GM12864 (cell line): ENCODE results near the gene TCHH.
A peak's percentile ranks its signal among the peaks of the same experiment; 100 is the strongest.

Experiments
- DNase-seq: peaks from one replicate; pipeline ENCODE4 v3.0.0-alpha.2; 2011; ENCODE audit warnings: low read depth
- H3K4me3 ChIP-seq: 2 replicates; pipeline ENCODE4 v1.5.1; 2011; ENCODE audit warnings: mild to moderate bottlenecking, low read depth, low read length, control low read depth
- CTCF ChIP-seq: IDR thresholded peaks from 2 replicates; pipeline ENCODE4 v1.5.1; 2011; ENCODE audit warnings: low read depth, mild to moderate bottlenecking, moderate library complexity, low read length, control low read depth, inconsistent platforms; ENCODE audit errors: missing control alignments

The TCHH gene

DNA sequence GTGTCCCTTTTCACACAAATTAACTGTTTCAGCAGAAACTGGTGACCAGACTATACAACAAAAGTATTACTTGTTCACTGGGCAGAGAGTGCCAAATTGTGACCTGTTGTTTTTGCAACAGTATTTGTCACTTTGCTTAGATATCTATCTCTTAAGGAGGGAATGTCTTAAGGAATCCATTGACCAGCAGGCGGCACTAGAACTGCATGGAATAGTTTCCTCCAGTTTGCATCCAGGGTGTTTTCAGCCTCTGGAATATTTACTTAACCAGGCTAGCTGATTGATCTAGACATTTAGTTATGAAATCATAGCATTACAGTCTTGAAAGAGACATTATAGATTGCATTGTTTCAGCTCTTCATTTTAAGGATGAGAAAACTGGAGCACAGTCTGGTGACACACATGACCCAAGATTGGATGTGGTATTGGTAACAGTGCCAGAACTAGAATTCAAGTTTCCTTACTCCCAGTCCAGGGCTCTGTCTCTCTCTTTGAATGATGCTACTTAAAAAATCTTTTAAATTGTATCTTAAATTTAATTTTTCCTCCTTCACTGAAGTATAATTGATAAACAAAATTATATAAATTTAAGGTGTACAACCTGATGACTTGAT lies 26.8 kb upstream of the TCHH start:
- TF ChIP-seq CTCF: peak; percentile 79
- no peak overlapping the region for H3K4me3 ChIP-seq
- DNase-seq: peak; percentile 8

DNA sequence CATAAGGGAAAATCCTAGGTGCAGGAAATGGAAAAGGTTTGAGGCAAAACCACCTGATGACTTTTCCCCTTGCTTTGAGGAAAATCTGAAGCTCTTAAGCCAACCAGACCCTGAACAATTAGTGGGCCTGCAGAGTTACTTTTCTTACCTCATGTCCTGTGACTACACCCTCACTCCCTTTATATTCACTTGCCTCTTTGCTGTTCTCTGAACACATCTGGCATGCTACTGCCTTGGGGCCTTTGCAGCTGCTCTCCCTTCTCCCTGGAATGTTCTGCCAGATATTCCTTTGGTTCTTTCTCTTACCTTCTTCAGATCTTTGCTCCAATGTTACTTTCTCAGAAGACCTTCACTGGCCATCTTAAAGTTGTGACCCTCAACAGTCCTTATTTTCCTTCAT lies 22.0 kb upstream of the TCHH start:
- H3K4me3 ChIP-seq: no peak overlapping the region
- no peak for TF ChIP-seq CTCF
- no peak for DNase-seq

GRCh38 chr1:152130186-152130585 lies 14.9 kb upstream of the TCHH start:
- TF ChIP-seq CTCF: no peak
- DNase-seq: no peak
- H3K4me3 ChIP-seq: no peak overlapping the region

GRCh38 chr1:152127673-152128072 lies 12.4 kb upstream of the TCHH start:
- DNase-seq: no peak
- no peak overlapping the region for H3K4me3 ChIP-seq
- TF ChIP-seq CTCF: no peak

GRCh38 chr1:152125834-152126443 lies 10.7 kb upstream of the TCHH start:
- no peak overlapping the region for H3K4me3 ChIP-seq
- TF ChIP-seq CTCF: no peak
- no peak for DNase-seq

GRCh38 chr1:152118915-152119314 lies 3.7 kb upstream of the TCHH start:
- H3K4me3 ChIP-seq: no peak overlapping the region
- TF ChIP-seq CTCF: no peak
- no peak for DNase-seq

DNA sequence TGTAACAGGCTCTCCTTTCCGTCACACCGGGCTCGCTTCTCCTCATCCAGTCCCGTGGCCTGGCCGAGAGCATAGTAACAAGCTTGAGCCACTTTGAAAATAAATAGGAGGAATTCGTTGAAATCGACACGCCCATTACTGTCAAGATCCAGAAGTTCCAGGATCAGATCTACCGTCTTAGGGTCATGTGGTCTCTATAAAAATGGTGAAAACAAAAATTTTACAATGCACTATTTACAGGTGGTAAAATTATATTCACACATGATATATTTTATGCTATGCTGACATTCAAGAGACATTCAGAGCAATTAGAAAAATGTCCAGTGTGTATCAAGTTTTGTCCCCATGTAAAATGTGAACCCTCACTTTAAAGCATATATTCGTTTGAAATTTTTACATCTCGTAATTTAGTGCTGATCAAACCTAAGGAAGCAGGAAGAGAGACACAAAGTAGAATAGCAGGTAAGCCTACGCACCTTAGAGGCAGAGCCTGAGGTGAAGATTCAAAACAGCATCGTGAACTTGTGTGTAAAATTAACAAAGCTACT lies 2.3 kb downstream of the TCHH start:
- H3K4me3 ChIP-seq: peak overlapping the region; percentile 34; the same call in 1 of the 2 replicates
- no peak for DNase-seq
- no peak for TF ChIP-seq CTCF
